Measurements from ENCODE around the gene PEX7.

DNA sequence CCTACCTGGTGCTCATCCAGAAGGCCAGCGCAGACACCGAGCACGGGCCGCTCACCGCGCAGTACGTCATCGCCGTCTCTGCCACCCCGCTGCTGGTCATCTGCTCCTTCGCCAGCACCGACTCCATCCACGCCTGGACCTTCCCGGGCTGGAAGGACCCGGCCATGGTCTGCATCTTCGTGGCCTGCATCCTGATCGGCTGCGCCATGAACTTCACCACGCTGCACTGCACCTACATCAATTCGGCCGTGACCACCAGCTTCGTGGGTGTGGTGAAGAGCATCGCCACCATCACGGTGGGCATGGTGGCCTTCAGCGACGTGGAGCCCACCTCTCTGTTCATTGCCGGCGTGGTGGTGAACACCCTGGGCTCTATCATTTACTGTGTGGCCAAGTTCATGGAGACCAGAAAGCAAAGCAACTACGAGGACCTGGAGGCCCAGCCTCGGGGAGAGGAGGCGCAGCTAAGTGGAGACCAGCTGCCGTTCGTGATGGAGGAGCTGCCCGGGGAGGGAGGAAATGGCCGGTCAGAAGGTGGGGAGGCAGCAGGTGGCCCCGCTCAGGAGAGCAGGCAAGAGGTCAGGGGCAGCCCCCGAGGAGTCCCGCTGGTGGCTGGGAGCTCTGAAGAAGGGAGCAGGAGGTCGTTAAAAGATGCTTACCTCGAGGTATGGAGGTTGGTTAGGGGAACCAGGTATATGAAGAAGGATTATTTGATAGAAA is 101.7 kb downstream of the PEX7 start:
- TF ChIP-seq POLR2AphosphoS5 (IDR thresholded peaks at IDR 0.05; ENCODE audit: borderline replicate concordance, low read depth, low read length), result no peak
- no peak for TF ChIP-seq EZH2 (IDR thresholded peaks at IDR 0.05)
- no peak for TF ChIP-seq FOXP2 (optimal IDR thresholded peaks at IDR 0.05; ENCODE audit: control extremely low read depth, extremely low read length, insufficient read depth)

Measured in SK-N-MC (cell line).